PFSK-1 (cell line): ENCODE measurements around the gene PCBP3.

Experiments
- POLR2AphosphoS5 ChIP-seq: IDR thresholded peaks from 2 replicates; pipeline ENCODE4 v1.6.1; 2012; ENCODE audit warnings: low read depth, mild to moderate bottlenecking, control low read depth, low read length, moderate library complexity
- SIN3A ChIP-seq: IDR thresholded peaks from 2 replicates; pipeline ENCODE4 v1.6.1; 2012; ENCODE audit warnings: mild to moderate bottlenecking, low read length, moderate library complexity, borderline replicate concordance; ENCODE audit not compliant: insufficient read depth
- TF ChIP-seq, protein P1 (sequence below), 2 experiments: IDR thresholded peaks; 2 replicates each; pipeline versions ENCODE4 v1.6.1 to v1.8.0; 2011 to 2012; ENCODE audit warnings: low read depth in 2 of 2, low read length in 2 of 2, control low read depth in 1 of 2, inconsistent platforms in 1 of 2, mild to moderate bottlenecking in 1 of 2, moderate library complexity in 1 of 2; ENCODE audit not compliant: insufficient read depth in 1 of 2

DNA sequence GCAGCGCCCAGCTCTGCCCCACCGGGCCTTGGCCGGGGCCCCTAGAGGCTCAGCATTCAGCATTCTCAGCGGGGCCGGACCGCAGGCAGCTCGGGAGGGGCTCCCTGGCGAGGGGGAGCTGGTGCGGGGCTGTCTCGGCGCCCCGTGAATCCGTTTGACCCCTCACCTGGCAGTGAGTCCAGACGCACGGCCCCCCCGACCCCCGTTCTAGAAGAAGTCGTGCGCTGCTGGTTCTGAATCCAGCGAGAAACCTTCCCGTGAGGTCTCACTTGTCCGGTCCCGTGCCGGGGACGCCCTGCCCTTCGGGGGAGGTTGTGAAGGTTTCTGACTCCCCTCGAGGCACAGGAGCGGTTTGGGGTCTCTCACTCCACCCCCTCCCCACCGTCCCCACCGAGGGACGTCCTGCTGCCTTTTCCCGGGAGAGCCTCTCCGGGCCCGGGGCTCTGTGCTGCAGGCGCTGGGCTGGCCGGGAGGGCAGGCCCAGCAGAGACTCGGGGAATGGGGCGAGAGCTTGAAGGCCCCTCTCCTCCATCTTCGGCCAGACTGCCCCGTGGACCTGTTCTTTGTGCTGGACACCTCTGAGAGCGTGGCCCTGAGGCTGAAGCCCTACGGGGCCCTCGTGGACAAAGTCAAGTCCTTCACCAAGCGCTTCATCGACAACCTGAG is 338.7 kb downstream of the PCBP3 start:
- TF ChIP-seq SIN3A (no peak), POLR2AphosphoS5 (no peak)
- TF ChIP-seq, protein P1, sequence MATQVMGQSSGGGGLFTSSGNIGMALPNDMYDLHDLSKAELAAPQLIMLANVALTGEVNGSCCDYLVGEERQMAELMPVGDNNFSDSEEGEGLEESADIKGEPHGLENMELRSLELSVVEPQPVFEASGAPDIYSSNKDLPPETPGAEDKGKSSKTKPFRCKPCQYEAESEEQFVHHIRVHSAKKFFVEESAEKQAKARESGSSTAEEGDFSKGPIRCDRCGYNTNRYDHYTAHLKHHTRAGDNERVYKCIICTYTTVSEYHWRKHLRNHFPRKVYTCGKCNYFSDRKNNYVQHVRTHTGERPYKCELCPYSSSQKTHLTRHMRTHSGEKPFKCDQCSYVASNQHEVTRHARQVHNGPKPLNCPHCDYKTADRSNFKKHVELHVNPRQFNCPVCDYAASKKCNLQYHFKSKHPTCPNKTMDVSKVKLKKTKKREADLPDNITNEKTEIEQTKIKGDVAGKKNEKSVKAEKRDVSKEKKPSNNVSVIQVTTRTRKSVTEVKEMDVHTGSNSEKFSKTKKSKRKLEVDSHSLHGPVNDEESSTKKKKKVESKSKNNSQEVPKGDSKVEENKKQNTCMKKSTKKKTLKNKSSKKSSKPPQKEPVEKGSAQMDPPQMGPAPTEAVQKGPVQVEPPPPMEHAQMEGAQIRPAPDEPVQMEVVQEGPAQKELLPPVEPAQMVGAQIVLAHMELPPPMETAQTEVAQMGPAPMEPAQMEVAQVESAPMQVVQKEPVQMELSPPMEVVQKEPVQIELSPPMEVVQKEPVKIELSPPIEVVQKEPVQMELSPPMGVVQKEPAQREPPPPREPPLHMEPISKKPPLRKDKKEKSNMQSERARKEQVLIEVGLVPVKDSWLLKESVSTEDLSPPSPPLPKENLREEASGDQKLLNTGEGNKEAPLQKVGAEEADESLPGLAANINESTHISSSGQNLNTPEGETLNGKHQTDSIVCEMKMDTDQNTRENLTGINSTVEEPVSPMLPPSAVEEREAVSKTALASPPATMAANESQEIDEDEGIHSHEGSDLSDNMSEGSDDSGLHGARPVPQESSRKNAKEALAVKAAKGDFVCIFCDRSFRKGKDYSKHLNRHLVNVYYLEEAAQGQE (IDR thresholded peaks at IDR 0.05; ENCODE audit: insufficient read depth in 1 of 2, low read depth in 2 of 2, low read length in 2 of 2): no peak
